GDM1 (cell line): ENCODE data around the gene WFDC11.

ENCODE experiments used
- DNase-seq: peaks from one replicate; lab custom pipeline; 2025; lab: John Stamatoyannopoulos, UW

WFDC11 gene

DNA sequence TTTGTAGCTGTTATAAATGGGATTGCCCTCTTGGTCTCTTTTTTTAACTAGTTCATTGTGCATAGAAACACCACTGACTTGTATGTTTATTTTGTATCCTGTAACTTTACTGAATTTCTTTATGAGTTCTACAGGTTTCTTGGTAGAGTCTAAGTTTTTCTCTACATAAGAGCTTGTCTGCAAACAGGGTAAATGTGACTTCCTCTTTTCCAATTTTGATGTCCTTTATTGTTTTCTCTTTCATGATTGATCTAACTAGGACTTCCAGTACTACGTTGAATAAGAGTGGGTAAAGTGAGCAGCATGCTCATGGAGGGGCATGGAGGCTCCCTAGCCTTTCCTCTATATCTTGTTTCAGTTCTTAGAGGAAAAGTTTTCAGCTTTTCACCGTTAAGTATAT is 43.5 kb downstream of the WFDC11 start:
- DNase-seq: no peak

DNA sequence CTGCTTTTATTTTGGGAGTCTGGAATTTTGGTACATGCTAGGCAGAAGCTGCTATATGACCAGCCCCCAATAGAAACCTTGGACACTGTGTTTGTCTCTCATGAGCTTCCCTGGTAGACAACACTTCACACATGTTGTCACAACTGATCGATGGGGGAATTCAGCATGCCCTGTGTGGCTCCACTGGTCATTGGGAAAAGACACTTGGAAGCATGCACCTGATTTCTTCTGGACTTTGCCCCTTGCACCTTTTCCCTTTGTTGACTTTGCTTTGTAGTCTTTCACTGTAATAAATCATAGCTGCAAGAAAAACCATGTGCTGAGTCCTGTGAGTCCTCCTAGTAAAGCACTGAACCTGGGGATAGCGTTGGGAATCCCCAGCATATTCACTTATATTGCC is 48.4 kb downstream of the WFDC11 start:
- no peak for DNase-seq

DNA sequence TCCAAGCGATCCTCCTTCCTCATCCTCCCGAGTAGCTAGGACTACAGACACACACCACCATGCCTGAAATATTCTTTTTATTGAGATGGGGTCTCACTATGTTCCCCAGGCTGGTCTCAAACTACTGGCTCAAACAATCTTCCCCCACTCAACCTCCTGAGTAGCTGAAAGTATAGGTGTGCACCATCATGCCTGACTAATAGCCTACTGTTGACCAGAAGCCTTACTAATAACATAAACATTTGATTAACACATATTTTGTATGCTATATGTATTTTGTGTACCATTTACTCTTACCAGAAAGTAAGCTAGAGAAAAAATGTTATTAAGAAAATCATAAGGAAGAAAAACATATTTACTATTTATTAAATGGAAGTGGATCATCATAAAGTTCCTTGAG is 52.4 kb downstream of the WFDC11 start:
- DNase-seq: no peak

DNA sequence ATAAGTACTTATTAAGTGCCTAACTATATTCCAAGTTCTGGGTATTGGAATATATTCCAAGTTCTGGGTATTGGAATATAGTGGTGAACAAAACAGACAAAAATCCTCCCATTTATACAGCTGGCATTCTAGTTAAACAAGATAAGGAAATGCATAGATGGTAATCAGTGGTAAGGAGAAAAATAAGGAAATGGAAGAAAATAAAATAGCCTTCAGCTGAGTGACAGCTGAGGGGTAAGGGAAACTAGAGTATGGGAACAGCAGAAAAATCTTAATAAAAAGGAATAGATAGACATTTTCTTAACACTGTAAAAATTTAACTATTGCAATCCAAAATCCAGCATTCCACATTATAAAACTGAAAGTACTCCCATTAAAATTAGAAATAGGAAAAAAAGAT is 57.7 kb downstream of the WFDC11 start:
- no peak for DNase-seq

DNA sequence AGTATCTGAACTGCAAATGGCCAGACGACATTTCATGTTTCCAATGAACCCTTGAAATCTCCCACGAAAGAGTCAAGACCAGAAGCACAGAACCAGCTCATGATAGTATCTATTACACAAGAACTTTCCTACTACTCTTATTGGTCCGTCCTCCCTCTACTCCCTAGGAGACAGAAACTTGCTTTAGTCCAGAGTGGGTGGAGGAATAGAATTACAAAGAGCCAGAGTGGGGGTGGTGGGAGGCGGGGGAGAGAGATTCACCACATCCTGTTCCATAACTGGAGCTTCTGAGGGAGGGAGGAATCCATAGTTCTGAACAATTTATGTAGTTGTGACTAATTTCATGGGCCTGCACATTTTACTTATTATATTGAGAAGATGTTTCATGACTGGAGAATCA is 59.0 kb downstream of the WFDC11 start:
- DNase-seq: no peak

DNA sequence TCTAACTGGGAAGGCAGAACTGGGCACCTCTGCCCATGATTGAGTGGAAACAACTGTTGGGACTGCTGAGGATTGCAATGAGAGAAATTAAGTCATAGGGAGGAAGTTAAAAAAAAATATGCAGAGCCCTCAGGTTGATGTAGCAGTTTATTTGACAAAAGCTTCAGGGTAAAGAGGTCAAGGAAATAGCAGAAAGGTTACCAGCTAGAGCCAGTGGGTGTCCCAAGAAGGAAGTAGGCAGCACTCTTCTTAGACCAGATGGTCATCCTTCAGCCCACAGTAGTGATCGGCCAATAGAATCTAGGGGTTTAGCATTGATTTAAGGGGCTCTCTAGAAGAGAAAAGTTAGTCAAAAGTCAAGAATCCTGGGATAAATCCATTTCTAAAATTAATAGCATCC is 62.2 kb downstream of the WFDC11 start:
- DNase-seq: no peak
